Keratinocyte (primary cell): ENCODE results near the gene SMARCAL1.

ENCODE experiments used
- EZH2 ChIP-seq: IDR thresholded peaks from one replicate; pipeline ENCODE4 v1.6.1; 2012; ENCODE audit warnings: inconsistent platforms, mild to moderate bottlenecking, low read length, moderate library complexity
- TF ChIP-seq, protein P1 (sequence below), 3 experiments: IDR thresholded peaks in 1 of 3; conservative IDR thresholded peaks in 1 of 3; optimal IDR thresholded peaks in 1 of 3; 2 replicates in 2 of 3; 3 replicates in 1 of 3; pipeline versions ENCODE3 to v1.5.1; 2011; ENCODE audit warnings: low read length in 3 of 3, mild to moderate bottlenecking in 3 of 3, moderate library complexity in 2 of 3, control low read depth in 1 of 3, inconsistent platforms in 1 of 3; ENCODE audit not compliant: insufficient read depth in 2 of 3; ENCODE audit errors: extremely low read depth in 1 of 3

DNA sequence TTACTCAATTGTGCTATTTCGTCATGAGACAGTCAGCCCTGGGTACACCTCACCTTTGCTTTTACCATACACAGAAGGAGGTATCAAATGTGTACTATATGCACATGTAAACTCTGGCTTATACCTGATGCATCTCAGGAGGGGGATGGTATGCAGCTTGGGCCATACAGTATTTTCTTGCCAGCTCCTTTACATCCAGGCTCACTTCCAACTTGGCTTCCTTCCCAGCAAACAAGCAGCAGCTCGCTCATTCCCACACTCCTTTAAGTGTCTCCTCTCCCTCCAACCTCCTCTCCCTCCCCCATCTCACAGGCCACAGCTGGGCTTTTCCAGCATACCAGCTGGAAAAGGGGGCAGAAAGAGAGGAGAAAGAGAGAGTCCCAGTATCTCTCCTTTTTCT lies 49.6 kb upstream of the SMARCAL1 start:
- TF ChIP-seq, protein P1, sequence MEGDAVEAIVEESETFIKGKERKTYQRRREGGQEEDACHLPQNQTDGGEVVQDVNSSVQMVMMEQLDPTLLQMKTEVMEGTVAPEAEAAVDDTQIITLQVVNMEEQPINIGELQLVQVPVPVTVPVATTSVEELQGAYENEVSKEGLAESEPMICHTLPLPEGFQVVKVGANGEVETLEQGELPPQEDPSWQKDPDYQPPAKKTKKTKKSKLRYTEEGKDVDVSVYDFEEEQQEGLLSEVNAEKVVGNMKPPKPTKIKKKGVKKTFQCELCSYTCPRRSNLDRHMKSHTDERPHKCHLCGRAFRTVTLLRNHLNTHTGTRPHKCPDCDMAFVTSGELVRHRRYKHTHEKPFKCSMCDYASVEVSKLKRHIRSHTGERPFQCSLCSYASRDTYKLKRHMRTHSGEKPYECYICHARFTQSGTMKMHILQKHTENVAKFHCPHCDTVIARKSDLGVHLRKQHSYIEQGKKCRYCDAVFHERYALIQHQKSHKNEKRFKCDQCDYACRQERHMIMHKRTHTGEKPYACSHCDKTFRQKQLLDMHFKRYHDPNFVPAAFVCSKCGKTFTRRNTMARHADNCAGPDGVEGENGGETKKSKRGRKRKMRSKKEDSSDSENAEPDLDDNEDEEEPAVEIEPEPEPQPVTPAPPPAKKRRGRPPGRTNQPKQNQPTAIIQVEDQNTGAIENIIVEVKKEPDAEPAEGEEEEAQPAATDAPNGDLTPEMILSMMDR (optimal IDR thresholded peaks at IDR 0.05 in 1 of 3, IDR thresholded peaks at IDR 0.05 in 1 of 3, conservative IDR thresholded peaks at IDR 0.05 in 1 of 3; ENCODE audit: extremely low read depth in 1 of 3, insufficient read depth in 2 of 3, low read length in 3 of 3): no peak
- TF ChIP-seq EZH2: no peak
